GM21360 (cell line): ENCODE results near the gene FN3KRP.
"Not testable (repeated sequence)": the region's sequence is repeated elsewhere in the genome, so short reads cannot be mapped to it uniquely, and the experiment has no call there.

Experiments used
- ATAC-seq: cut with Tn5 transposase; IDR thresholded peaks from one replicate; pipeline ENCODE4 v1.9.1; 2021; ENCODE audit warnings: mild to moderate bottlenecking, moderate library complexity; ENCODE audit not compliant: unreplicated experiment

FN3KRP gene

DNA sequence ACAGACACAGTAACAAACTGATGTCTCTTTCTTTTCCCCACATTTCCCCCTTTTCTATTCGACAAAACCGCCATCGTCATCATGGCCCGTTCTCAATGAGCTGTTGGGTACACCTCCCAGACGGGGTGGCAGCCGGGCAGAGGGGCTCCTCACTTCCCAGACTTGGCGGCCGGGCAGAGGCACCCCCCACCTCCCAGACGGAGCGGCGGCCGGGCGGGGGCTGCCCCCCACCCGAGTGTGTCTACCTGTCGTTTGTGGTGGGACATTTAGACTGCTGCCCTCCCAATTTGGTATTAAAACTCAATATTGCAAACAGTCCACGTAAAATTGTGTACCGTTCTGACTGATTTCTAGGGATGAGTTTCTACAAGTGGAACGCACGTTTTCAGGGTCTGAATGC is 58.0 kb downstream of the FN3KRP start:
- ATAC-seq: not testable (repeated sequence)

DNA sequence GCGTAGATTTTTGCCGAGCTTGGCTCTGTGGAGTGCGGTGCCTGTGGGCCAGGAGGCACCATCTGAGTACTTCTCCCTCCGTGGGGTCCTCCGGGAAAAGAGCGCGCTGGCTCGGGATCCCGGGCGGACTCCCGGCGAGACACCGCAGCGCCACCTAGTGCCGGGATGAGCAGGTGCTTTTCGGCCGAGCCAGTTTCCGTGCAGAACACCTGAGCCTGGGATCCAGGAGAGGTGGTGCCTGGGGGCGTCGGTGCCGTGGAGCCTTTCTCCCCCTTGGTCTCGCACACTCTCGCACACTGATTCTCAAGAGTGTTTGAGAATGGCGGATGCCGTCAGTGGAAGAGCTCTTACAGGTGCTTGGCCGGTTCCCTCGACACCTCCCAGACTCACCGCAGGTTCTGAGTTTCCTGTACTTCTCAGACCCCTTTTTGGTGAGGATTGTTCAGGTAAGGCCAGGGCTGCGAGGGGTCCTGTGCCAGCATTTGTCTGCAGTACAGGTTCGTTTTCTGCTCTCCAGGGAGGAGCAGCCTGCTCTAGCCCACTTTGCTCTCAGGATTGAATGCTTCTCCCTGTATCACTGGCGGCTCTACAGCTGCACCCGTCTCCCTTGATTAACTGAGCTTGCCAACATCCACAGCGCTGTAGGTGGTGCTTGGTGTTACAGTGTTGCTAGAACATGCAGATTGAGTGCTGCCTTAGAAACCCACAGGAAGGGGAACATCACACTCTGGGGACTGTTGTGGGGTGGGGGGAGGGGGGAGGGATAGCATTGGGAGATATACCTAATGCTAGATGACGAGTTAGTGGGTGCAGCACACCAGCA is 58.7 kb downstream of the FN3KRP start:
- no peak for ATAC-seq

DNA sequence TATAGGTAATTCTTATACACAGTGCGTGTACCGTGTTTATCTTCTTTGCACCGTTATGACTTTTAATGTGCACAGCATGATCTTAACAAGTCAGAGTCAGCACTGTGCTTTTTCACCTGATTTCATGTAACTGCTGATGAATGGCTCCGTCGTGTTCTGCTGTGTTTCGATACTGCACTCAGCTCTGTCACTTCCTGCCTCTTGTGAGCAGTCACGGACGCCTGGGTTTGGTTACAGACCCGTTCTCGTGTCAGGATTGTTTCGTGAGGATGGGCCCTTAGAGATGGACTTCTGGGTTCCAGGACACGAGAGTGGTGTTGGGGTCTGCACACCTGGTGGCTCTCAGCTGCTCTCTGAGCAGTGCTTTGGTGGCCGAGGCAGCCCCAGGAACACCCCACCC is 59.9 kb downstream of the FN3KRP start:
- ATAC-seq: no peak
